Hematopoietic multipotent progenitor cell treated with erythropoietin and hydrocortisone succinate and interleukin-3 and kit ligand, for 4 days (in vitro differentiated cells): Measurements from ENCODE around the gene MRPL46.
"Not testable (repeated sequence)": the region's sequence is repeated elsewhere in the genome, so short reads cannot be mapped to it uniquely, and the experiment has no call there.

ENCODE experiments used
- DNase-seq: peaks from one replicate; pipeline ENCODE4 v3.0.0-alpha.2; 2015

The MRPL46 gene

DNA sequence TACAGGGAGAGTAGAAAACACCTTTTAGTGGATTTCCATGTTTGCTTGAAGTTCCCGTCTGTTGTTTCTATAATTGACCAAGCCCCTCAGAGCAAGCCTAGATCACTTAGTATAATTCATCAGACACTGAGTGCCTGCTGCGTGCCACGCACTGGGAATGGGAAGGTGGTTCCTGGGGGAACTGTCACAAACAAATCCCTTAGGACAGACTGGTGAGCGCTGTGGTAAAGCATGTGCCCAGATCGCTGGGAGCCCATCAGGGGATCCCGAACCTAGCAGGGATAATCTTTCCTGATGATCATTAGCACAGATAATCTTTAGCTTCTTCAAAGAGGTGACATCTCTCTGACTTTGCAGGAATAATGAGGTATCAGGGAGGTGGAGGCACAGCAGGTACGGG is 9.9 kb upstream of the MRPL46 start:
- no peak for DNase-seq

DNA sequence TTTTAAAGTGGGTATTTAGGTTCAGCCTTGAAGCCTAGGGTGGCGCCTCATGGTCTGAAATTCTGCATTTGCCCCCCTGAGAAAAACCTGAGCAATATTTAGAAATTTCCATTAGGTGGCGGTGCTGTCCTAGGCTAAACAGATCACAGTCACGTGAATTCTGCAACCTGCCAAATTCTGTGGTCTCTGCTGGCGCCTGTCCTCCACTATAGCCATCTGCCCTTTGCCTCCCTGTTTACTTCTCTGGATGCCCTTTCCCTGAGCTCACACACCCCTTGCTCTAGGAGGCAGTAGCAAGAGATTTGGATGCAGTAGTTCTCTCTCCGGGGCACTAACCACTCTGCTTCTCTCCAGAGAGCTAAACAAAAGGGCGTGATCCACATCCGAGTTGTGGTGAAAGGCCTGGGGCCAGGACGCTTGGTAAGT is 9.5 kb upstream of the MRPL46 start:
- peak; percentile 80 for DNase-seq

DNA sequence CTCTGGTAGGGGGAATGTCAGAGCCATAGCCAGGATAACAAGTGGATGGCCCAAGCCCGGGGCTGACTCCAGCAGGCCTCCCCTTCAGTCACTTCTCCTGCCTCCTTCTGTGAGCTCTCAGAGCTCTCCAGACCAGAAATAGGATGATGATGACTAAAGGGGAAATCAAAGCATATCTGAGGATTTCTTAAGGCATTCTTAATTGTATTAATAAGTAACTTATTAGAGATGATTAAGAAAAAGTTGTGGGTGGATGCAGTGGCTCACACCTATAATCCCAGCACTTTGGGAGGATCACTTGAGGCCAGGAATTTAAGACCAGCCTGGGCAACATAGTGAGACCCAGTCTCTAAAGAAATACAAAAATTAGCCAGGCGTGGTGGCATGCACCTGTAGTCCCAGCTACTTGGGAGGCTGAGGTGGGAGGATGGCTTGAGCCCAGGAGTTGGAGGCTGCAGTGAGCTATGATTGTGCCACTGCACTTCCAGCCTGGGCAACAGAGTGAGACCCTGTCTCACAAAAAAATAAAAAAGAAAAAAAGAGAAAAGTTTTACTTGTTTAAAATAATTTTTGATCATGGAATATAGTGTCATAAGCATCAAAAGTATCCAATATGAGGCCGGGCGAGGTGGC is 6.6 kb upstream of the MRPL46 start:
- DNase-seq, result not testable (repeated sequence)

DNA sequence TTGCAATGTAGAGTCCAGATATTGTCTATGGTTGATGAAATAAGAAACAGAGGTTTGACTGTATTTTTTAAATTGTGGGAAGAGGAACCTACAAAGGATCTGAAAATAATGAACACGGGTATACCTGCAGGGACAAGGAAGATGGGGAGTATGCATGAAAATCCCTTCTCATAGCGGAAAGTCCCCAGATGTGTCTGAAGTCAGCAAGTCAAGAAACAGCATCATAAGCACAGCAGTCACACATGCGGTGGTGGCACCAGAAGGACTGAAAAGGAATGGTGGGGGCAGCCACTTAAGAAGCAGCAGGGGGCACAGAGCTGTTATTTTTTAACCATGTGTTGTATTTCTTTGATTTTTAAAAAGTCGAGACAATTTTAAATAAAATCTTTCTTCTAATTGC is 5.0 kb upstream of the MRPL46 start:
- DNase-seq, result no peak

DNA sequence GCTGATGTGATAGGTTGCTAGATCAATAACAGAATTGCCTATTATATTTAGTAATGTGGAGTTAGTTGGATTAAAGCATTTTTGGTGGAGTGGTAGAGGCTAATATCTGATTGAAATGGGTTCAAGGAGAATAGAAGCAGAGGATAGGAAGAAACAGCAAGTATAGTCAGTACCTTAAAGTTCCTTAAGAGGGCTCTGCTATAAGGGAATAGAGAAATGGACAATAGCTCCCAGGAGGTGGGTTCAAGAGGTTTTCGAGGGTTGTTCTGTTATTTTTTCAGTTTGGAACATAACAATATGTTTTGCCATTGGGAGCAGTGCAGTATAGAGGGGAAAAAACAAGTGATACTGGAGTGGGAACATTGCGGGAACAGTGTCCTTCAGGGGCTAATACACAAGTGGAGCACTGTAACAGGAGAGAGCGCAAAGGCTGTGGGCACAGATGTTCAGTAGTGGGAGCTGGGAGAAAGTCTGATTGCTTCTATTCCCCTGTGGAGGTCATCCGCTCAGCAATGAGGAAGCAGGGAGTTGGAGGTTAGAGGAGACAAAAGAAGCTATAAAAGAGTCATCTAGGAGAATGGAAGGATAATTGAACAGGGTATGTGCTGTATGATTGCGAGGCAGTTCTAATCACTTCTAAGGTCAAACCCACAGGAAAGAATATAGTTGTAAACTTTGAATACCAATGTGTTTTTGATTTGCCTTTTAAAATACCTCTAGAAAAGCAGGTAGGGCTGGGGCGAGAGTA is 3.6 kb upstream of the MRPL46 start:
- no peak for DNase-seq

DNA sequence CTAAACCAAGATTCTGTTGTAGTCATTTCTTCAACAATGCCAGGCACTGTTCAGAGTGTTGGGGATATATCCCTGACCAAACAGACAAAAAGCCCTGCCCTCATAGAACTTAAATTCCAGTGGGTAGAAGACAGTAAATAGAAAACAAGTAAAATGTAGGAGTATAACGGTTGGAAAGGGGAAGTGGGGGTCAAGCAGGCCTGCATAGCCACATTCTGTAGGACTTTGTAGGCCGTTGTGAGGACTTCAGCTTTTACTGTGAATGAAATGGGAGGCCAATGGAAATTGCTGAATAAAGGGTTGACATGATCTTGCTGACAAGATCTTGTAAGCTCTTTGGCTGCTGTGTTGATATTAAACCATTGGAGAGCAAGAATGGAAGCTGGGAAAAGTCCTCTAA is 2.1 kb upstream of the MRPL46 start:
- no peak for DNase-seq

DNA sequence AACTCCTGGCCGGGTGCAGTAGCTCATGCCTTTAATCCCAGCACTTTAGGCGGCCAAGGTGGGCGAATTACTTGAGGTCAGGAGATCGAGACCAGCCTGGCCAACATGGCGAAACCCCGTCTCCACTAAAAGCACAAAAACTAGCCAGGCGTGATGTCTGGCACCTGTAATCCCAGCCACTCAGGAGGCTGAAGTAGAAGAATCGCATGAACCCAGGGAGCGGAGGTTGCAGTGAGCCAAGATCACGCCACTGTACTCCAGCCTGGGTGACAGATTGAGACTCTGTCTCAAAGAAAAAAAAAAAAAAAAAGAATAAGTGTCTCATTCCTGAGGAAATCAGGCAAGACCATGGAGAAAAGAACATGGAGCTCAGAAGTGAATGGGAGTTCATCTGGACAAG is 1.5 kb upstream of the MRPL46 start:
- DNase-seq, result not testable (repeated sequence)

DNA sequence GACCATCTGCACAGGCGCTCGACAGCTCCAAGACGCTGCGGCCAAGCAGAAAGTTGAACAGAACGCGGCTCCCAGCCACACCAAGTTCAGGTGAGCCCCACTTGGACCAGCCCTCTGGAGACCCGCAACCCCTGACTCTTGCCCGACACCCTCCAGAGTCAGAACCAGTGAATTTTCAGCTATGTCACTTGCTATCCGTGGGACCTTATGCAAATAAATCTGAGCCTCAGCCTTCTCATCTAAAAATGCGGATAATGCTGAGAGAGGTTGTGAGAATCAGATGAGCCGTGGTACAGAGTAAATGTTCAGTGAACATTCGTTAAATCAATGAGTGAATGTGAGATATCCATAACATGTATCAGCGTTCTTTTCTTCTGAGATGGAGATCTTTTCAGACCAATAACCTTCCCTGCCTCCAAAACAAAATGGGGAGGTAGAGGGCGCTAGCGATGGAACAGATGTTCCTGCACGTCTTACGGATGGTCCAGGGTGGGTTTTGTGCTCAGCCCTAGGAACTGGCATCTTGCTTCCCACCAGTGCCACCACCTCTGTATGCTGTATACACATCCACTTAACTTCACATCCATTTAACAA is 844 bp upstream of the MRPL46 start:
- peak; percentile 52 for DNase-seq

DNA sequence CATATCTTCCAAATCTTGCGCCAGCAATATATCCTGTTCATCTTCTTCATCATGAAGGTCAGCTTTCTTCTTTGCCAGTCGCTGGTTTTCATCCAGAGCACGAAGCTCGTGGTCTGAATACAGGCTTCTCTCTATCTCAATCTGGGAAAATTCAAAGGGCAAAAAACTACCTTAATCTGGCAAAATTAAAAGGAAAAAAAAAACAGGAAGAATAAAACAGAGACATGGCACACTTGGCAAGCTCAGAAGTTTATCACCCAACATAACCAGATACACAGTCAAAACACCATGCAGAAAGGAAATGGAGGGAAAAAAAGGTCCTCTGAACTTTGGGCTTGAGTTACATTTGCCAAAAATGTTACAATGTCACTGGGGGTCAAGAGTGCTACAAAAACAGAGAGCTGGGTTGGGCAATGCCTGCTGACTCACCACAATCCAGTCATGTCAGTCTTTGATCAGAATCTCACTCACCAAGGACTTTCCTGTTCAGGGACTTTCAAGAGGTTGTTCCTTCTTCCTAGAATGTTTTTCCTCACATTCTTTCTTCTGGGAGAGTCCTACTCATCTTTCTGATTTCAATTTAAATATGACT is 1.5 kb downstream of the MRPL46 start:
- peak; percentile 58 for DNase-seq

DNA sequence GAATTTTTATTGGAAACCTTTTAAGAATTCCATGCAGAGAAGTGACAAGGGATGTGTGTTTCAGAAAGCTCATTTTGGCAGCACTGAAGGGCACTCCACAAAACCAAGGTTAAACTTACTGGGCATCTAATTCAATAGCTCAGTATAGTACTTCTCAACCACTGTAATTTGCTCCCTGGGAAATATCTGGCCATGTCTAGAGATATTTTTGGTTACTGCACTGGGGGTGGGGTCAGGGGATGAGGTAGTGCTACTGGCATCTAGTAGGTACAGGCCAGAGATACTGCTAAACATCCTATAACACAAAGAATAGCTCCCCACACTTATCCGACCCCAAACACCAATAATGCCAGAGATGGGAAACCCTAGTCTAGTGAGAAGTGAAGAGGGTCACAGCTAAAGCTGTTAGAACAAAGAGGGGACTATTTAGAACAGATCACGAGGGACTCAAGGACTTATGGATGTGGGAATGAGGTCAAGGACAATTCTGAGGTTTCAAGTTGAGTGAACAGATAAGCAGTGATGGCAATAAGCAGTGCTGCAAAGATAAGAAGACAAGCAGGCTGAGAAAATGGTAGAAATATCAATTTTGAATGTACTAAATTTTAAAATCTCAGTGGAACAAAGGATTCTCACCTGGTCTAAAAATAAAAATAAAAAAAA is 3.2 kb downstream of the MRPL46 start:
- no peak for DNase-seq

DNA sequence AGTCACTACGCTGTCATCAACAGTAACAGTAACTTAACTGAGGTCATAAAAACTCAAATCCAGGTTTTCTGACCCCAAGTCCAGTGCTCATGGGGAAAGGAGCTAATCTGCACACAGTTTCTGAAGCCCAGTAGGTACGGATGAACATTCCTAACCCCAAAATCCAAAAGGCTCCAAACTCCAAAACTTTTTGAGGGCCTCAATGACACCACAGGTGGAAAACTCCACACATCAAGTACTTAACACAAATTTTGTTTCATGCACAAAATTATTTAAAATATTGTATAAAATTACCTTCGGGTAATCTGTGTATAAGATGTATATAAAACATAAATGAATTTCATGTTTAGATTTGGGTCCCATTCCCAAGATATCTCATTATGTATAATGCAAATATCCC is 10.5 kb downstream of the MRPL46 start:
- DNase-seq, result no peak

DNA sequence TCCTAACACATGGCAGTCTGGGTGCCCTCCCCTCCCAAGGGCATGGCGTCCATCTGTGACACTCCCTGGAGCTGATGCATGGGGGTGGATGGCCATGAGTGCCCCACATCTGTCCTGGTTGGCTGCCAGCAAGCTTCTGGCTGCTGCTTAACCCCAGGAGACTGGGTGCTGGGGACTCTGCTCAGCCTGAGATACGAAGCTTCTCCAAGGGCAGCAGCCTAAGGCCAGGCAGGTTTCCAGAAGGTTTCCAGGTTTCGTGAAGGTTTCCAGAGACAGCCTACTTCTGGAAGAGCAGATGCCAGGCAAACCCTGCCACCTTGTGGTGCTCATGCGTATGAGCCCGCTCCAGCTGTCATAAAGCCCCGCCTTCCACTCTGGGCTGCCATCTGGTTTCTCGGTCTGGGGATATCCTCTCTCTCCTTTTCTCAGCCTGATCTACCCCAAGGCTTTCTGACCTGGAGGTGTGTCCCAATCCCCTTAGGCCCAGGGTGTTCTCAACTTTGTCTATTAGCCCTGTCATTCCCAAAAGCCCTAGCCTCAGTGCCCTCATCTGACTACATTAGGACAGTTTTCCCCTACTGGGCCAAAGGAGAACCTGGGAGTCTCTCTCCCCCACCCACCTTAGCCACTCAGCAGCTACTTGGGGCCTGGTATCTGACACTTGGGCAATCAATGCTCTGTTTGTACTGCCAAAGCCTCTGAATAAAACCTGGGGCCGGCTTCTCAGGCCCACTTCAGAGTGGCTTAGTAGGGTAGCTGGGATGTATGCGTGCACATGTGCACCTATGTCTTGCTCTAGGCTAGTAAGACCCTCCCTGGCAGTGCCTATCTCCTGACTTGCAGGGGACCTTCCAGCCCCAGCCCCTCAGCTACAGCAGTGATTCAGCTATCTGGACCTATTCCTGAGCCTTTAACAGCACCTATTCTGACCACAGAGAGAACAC is 12.0 kb downstream of the MRPL46 start:
- DNase-seq, result peak; percentile 87

DNA sequence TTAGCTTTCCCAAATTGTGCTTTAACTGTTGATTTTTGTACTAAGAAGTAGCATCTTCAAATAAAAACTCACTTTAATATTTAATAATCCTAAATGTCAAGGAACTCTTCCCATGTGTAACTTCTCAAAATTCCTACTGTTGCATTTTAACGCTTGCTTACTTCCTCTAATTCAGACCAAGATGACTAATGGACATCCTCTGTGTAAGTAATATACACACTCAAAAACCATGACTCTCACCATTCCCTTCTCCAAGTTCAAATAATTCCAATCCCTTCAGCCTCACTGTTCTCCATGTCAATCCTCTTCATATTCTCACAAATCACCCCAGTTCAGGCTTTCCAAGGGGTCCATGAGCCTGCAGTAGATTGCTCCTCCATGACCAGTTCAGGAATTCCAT is 13.0 kb downstream of the MRPL46 start:
- DNase-seq, result no peak

DNA sequence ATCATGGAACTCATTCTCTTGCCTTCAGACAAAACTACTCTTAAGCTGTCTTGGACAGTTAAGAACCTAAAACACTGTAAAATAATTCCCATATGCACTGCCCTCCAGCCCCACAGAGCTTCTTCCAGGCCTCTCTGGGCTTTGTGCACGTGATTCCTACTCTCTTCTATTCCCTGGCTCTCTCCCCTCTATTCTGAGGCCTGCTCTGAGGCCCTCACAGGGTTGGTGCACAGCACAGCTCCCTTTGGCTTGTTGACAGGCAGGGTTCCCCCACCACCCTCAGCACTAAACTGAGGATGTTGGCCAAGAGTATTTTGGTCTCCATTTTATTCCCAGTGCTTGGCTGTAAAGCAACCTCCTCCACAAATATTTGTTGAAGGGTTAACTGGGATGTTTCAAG is 13.5 kb downstream of the MRPL46 start:
- DNase-seq, result no peak

DNA sequence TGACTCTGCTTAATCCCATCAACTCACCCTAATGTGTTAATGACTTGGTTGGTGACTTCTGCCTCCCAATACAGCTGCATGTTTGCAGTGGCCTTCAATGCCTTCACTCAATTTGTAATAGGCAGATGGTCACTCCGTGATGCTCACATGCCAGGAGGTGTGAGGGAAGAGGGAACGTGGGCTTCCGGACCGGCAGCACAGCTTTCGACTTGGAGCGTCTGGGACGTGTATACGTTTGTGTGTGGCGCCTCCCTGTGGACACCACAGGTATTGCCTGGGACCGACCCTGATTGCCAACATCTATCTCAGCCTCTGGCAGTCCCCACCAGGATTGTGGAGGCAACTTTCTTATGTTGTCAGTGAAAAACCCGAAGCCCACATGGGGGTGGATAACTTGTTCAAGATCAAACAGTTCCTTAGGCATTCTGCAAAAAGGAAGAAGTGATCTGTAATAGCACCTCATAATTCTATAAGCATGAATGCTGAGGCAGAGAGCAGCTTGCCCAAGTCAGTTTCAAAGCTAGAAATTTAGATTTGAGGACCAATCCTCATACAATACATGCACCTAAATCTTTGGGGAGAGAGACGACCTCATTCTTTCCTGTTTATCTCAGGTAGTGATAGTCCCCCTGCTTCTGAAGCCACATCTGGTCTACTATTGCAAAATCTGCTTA is 16.9 kb downstream of the MRPL46 start:
- peak; percentile 83 for DNase-seq

DNA sequence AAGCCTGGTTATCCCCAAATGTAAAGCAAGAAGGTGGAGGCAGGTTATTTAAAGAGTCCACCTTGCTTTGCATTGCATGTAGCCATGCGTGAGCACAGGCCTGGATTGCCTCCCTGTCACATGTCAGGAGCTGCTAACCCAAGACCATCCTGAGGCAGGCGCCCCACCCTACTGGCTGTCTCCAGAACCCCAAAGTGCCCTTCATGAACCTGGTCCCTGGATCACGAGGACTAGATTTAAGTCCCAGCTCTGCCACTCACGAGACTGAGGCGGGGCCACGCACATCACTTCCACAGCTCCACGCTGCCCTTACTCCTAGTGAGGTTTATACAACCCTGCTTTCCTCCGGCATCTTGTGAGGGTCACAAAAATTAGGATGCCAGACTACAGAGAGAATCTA is 17.6 kb downstream of the MRPL46 start:
- DNase-seq, result no peak

DNA sequence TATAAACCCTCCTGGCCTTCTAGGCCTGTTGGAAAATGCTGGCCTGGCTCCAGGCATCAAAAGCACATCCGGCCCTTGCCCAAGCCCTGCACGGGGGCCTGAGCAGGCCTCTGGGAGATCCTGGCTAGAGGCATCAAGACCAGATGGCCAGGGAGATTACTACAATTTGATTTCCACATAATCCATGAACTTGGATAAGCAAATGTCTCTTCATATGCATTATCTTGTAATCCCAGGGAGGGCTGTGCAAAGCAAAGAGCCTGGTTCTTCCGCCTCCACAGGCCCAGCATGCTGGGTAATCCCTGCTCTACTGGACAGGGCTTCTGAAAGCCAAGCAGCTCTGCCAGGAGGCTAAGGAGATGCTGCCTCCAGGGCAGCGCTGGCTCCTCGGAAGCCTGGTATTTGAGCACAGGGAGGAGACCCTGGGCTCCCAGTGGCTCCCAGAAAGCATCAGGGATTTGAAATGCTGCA is 18.2 kb downstream of the MRPL46 start:
- no peak for DNase-seq

DNA sequence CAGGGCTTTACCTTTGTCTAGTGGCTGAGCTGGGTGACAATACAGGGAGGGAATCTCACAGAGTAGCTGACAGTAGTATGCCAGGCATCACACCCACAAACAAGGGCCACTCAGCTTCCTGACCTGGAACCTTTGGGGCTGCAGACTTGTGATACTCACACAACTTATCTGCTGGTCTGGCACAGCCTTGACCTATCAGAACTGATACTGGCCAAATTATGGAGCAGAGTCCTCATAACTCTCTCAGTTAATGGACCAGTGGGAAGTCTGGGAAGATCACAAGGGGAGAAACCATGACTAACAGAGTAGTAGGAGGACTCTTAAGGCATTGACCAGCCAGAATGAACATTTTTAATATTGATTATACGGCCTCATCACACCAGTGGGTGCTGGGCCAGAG is 19.4 kb downstream of the MRPL46 start:
- DNase-seq, result no peak

DNA sequence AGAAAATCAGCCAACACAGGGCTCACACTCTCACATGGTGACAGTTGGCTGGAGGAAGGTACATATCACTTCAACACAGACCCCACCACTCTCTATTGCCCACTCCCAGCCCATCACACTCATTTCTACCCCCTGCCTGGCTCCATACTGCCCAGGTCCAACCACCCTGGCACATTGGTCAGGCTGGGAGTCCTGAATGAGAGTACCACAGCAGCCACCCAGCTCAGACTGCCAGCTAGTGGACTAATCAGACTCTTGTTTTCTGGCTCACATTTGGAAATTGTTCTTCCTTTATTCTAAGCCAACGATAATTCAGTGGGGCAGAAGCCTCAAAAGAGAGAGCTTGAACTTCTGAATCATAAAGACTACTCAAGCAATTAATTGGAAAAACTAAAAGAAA is 20.0 kb downstream of the MRPL46 start:
- no peak for DNase-seq

DNA sequence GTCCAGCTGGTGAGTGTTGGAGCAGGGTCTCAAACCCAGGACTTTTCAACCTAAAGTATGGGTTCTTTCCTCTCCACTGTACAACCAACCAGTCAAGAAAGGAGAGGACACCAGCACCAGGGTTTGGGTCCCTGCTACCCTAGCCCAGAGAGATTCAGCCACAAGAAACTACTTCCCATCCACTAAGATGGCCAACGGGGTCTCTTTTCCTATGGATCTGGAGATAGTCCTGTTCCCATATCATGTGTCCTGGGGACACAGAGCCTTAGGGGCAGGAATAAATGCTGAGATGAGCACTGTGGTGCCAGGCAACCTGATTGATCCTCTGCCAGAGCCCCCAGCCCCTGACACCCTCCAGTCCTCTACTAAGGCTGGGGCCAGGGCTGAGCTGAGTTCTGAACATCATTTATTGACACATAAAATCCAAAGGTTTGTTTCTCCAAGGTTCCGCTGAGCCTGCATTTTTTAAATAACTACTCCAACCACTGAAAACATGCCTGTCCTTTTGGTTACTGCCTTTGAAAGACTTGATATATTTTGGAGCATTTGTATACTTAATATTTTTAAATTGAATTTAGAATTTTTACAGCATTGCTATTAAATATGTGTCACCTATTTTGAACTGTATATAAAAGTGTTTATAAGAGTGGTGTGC is 26.0 kb downstream of the MRPL46 start:
- DNase-seq, result no peak

DNA sequence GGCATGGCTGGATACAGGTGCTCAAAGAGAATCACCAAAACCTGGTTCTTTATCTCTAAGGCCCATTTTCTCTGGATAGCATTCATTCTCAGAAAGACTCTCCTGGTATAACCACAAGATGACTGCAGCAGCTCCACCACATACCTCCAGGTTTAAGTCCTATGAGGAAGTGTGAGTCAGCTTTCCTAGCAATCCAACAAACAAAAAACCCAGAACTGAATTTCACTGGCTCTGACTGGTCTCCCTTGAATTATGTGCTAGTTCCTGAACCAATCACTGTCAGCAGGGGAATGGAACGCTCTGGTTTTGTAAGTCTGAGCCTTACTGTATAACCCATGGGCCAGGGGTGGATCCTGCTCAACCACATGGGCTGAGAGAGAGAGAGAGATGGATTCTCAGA is 27.2 kb downstream of the MRPL46 start:
- peak; percentile 7 for DNase-seq
